GM19328 (cell line): ENCODE results near the gene CTNNA2.

Experiments
- ATAC-seq: cut with Tn5 transposase; IDR thresholded peaks from one replicate; pipeline ENCODE4 v1.9.1; 2021; ENCODE audit warnings: mild to moderate bottlenecking, moderate library complexity; ENCODE audit not compliant: unreplicated experiment

CTNNA2 gene

DNA sequence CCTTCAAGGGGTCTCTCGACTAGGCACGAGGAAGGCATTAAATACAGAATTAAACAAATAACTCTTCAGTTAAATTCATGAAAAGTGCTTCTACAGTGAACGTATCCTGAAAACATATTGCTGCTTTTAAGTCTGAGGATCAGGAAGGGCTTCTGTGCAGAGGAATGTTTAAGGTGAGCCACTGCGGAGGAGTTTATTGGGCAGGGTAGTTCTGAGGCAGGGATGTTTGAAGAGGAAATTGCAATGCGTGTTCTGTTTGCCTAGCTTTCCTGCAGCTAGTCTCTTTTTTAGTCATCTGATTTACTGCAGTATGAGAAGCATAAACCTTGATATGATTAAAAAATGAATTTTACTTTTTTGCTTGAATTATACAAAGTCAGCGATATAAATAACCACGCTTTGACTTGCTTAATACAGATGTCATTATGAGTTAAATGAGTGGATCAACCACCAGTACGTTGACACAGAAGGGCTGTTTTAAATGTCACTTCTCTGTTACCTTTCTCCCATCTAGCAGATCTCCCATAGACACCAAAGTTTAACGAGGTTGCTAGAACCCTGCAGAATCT lies 98.7 kb downstream of the CTNNA2 start:
- ATAC-seq = no peak

DNA sequence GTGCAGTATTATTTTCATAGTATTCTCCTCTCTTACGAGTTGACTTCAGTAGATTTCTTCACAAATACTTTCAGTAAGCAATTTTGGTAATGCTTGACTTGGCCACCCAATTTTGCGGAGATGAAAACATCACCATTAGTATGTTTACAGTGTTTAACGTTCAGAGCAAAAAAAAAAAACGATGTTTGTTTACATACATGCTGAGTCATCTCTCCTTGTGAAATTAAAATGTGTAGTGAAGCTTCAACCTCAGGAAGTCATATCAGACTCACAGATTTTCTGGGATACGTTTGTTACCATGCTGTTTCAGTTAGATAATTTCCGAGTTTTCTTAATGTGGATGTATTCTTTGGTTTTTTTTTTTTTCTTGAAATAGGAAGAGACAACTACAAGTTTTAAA lies 100.1 kb downstream of the CTNNA2 start:
- no peak for ATAC-seq

DNA sequence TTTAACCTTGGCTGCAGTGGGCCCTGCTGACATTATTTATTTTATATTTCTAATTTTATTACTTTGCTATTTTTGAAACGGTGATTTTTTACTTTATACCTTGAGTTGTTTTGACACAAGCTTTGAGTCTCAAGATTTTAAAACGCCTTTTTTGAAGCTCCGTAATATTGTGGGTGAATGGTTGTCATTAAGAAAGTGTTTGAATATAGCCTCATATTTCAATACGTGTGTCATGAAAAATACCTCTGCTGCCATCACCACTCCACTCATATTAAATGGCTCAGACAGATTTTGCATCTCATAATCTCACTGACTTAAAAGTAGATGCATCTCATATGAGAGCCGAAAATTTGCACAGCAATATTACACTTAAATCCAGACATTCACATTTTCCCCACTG lies 106.6 kb downstream of the CTNNA2 start:
- no peak for ATAC-seq

DNA sequence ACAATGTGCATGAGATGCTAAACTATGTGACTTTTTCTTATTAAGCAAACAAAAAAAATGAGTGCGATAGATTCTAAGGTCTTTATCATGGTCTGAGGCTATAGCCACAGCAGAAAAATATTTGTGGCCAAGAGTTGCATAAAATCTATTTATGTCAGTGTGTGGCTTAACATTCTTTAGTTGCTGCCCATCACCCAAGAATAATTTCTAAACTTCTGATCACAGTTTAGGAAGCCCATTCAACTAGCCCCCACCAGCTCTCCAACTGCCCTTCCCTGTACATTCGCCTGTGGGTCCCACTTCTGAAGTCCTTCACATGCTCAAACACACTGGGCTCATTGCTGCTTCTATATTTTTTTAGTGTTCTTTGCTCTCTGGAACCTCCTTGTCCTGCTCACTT lies 107.1 kb downstream of the CTNNA2 start:
- ATAC-seq = no peak

DNA sequence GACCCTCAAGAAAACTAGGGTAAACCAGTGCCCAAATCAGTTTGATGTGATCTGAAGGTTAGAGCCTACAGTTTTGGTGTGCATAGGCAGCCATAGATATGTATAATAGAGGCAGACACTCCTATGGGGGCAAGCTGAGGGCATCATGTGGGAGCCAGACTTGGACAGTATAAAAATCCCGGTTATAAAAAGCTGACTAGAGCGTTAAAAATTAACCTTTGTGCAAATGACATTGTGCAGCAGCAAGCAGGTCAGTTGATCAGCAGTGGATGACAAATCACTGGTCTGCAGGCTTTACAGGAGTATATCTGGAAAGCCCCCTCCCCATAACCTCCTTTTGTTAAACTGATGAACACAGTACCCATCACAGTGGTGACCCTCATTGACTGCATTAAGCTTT lies 107.8 kb downstream of the CTNNA2 start:
- no peak for ATAC-seq

DNA sequence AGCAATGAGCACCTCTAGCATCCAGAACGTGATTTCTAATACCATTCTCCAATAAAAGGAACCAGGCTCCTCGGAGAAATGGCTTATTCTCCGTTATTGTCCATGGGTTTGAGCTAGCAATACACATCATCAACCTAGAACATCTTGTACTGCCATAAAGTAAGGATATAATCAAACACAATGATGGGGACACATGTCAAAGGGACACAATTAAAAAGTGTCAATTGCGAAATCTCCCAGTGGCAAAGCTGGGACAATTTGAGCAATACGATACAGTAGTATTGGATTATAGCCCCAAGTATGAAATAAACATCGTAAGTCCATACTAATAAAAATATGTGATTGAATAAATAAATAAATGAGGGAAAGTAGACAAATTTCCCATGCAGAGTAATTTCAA lies 108.4 kb downstream of the CTNNA2 start:
- no peak for ATAC-seq

DNA sequence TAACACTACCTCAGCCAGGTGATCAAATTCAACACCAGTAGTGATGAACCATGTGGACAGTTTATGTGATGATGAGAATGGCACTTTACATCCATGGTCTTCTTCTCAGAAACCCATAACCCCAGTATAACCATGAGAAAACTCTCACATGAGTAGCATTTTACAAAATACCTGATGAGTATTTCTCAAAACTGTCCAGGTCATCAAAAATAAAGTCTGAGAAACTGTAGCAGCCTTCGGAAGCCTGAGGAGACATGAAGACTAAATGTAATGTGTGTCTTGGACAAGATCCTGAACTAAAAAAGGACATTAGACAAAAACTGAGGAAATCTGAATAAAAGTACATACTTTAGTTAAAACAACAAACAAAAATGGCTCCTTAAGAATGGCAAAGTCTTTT lies 108.9 kb downstream of the CTNNA2 start:
- no peak for ATAC-seq

DNA sequence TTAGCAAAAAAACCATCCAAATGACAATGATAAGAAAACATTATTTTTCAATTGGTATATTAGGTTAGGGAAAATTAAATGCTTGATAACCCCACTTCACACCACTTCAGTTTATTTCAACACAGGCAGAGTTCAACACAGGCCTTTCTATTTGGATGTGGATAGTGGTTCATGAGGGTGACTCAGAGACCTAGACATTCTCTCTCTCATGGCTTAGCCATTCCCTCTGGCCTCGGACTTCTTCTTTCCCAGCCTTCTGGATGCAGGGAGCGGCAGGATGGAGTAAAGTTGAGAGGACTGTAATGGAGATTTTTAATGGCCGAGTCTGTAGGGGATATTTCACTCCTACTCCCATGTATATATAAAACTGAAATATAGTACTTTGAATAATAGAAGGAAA lies 109.7 kb downstream of the CTNNA2 start:
- no peak for ATAC-seq

DNA sequence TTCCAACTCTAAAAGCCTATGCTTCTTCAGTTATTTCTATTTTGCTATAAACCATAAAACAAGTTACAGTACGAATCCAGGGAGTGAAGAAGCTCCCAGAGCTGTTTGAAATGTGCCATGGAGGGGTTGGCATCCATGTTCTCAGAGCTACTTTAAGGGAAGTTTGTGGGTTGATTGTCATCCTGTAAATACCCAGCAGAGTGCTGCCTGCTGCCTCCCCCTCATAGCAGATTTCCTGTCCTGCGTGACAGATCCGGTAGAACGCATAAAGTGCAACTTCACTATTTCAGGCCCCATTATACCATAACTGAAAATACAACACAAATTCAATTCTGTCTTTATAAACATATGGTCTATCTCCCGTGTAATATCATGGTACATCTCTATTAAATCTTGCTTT lies 114.4 kb downstream of the CTNNA2 start:
- no peak for ATAC-seq

DNA sequence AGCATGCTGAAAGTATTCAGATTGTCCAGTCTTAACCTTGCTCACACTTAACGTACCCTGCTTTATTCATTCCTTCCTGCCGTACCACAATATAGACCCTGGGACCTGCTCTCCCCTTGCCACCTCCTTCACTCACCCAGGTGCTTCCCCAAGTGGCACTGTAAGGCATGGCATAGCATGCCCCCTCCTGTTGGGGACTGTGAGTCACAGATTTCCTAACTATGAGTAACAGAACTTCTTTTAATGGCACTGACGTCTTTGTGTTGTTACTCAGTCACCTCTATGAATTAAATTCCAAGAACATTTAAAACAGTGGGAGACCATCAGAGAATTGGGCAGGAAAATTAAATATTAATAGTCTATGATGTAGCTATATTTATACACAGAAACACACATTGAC lies 117.2 kb downstream of the CTNNA2 start:
- no peak for ATAC-seq

DNA sequence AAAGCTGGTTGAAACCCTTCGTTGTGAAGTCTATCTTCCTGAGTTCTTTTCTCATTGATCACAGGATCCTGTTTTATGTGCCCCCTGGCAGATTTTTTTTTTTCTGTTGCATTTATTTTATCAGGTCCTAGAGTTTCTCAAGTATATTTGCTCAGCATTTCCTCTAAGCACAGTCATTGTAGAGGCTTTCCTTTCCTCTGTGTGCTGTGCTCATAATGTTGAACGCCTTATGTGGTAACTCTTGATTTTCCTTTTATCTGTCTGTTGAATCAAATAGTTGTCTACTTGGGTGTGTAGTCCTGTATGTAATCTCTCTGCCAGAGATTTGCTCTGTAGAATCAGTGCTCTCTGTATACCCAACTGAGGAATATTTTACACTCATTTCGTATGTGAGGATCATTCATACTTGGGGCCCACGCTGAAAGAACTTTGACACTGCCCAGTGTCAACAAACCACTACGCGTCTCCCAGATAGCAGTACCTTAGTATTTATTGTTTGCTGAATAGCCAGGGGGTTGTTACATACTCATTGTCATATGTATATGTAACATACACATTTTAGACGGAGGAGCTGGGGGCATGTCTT lies 118.2 kb downstream of the CTNNA2 start:
- ATAC-seq = no peak

DNA sequence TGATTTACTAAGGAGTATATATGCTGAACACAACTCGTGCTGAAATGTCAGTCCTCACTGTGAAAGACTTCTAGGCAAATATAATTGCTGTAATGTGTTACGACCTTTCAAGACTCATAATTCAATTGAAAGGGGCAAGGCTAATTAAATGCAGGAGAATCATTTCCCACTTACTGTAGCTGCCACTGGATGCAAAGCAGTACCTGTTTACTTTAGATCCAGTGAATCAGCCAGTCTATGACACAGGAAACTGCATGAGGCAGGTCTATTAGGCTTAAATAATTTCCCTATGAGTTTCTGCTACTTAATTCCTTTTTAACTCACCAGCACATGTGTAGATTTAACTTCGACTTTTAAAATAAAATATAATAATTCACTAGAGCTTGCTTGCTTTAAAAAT lies 125.6 kb downstream of the CTNNA2 start:
- no peak for ATAC-seq

DNA sequence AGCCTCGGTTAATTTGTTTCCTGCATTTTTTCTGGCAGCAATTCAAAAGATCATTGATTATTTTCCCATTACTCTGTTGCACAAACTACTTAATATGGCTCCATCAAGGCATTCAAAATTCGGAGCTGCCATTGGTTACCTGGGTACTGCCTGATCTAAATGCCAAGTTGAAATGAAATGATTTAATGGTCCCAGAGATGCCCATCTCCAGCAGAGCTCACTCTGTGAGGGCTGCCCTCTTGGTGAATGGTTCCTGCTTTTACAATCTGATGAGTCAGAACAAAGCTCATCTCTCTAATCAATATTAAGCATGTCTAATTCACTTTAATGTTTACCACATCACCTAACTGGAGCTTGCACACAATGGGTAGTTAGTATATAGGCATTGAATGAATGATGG lies 126.1 kb downstream of the CTNNA2 start:
- ATAC-seq = no peak

DNA sequence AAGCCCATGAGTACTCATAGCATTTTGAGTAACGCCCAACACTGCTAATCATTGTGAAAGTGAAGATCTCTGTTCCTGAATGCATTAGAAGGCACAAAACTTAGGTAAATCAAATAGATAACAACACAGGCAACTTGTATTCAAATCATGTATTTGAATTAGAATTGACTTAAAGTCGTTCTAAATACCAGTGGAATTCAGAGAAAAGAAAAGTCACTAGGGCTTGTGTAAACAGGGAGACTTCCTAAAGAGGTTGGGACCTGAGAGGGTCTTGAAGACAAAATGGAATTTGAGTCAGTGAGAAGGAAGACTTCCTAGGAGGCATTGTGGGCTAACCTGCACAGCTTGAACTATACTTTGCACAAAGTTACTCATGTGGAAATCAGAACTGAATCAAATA lies 127.2 kb downstream of the CTNNA2 start:
- ATAC-seq = no peak

DNA sequence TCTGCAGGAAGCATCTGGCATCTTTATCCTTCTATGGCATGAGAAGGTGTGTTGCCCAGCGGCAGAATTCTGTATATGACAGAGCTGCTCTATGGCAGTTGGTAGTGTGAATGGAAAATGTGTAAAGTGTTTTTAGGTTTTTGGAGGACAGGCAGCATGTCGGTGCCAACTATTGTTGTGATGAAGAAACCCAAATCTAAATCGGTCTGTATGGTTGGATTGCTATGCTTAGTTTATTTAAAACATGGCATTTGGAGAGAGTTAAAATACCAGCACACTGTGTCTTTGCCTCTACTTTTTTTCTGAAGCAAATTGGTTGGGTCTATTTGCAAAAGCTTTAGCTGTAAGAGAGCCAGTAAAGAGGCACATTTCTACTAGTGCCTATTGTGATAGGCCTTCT lies 136.7 kb downstream of the CTNNA2 start:
- no peak for ATAC-seq

DNA sequence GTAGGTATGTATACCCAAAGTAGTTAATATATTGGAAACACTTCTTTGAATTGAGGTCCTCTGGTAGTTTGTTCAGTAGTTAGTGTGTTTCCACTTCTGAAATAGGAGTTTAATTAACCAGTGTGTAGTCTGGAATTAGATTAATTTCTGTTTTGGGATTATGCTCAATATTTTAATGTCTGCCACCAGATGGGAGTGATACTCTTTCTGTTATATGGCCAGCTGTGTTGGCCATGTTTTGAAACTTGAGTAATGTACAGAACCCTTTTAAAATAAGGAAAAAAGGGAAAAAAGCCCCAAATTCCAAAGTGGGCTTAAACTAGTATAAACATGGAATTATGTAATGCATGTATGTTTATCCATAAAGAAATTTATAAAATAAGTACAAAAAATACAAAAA lies 147.7 kb downstream of the CTNNA2 start:
- ATAC-seq = no peak

DNA sequence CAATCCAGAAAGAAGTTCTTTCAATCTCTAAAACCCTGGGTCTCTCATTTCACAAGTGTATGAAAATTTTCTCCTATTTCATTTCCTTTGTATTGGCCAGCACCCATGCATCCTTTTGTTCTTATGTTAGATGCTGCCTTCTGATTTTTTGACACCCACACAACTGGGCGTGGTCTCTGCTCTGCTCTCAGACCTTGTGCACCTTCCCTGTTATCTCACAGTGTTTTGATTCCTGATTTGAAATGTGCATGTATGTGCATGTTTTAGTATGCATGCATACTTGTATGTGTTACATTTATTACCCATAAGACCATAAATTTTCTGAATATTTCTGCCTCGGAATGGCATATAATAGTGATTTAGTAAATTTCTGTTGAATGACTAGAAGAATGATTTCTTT lies 152.2 kb downstream of the CTNNA2 start:
- ATAC-seq = no peak

DNA sequence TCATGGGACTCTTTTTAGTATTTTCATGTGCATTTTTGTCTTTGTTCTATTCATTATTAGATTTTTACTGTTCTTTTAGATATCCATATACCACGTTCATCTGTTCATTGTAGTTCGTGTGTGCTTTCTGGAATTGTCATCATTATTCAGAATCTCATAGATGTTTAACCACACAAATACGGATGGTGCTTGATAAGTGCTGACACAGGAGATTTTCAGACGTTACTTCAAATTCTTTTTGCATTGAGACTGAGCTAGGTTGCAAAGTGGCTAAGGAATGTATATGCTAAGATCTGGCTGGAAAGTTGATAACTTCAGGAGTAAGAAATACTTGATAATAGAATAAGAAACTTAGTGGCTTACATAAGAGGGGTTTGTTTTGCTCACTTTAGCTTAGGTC lies 153.6 kb downstream of the CTNNA2 start:
- ATAC-seq = no peak

DNA sequence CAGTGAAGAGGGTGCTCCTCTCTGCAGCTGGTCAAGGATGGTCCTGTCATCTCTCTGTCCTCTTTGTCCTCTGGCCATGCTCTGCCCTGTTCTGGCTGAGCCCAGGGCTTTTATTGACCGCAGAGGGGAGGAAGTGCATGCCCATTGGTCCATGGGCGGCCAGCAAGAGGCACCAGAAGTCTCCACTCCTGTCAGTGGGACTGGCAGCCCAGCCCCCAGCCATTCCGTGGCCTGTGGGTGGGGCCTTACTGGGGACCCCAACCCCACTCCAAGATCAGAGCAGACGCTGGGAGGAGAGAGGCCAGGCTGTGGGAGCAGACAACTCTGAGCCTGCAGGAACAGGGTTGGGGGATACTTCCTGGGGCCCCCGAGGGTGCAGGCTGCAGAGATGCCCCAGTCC lies 156.9 kb downstream of the CTNNA2 start:
- ATAC-seq = no peak

DNA sequence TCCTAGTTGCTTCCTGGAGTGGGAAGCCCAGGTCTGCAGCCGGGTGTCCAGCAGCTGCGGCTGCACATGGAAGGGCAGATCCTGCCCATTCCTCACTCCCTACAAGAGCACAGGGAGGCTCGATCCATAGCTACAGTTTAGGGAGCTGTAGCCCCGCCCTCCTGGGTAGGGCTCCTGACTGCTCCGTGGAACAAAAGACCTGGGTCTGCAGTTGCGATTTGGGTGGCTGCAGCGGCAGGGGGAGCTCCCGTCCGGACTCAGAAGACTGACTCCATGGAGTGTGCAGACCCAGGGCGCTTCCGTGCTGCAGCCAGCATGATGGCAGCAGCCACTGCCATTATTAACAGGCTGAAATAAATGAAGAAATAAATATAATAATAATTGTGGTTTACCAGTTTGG lies 157.3 kb downstream of the CTNNA2 start:
- no peak for ATAC-seq

DNA sequence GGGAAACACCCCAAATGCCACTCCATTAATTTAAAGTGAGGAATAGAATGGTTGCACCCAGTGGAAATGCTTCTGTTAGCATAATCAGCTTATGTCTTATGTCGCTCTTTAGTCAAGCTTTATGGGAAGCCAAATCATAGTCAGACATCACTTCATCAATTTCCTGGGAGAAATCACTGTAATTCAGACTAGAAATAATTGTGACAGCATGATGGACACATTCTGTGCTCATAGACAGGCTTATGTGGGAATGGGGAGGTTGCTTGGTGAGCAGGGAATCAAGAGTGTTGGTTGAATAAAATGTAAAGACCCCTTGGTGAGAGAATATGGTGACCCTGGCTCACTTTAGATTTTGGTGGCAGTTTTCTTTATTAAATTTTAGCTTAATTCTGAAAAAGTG lies 174.0 kb downstream of the CTNNA2 start:
- ATAC-seq = no peak

DNA sequence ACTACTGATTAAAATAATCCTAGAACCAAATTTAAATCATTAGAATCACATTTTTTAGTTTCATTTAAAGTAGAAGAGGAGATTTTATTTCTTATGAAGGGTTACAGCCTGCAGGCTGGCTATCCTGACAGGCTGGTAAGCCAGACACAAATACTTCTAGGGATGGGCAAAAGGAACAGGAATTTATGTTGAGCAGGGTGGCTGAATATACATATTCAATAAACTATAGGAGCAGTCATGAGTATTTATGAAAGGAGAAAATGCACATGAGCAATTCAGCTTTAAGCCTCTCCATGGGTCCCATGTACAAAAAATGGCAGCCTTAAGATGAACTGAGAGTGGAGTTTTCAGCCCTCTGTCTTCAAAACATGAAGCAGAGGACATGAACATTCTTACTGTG lies 182.4 kb downstream of the CTNNA2 start:
- ATAC-seq = no peak

DNA sequence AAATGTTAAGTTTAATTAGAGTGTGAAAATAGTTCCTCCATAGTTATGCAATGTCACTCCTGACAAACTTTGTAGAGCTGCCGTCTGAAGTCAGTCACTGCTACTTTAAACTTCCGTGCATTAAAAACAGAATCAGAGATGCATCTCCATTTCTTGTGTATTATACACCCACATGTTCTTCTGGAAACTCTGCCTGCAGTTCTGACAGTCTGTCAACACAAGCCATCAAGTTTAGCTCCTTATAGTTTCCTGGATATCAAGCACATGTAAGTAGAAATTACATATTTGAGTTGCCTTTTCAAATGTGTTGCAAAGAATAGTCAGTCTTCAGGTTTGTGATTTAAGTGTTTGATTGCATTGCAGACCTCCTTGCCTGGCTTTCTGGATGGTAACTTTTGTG lies 184.3 kb downstream of the CTNNA2 start:
- no peak for ATAC-seq
